ENCODE results near the gene ROR1. TPM values are rescaled to one million over a fixed set of nuclear protein-coding genes. Genes with fewer than 3 reads are reported as not detected.

ROR1 gene
- polyA plus RNA-seq, 1 of the 3 experiments (the other 2 are of a cell fraction), result 4.0 TPM

DNA sequence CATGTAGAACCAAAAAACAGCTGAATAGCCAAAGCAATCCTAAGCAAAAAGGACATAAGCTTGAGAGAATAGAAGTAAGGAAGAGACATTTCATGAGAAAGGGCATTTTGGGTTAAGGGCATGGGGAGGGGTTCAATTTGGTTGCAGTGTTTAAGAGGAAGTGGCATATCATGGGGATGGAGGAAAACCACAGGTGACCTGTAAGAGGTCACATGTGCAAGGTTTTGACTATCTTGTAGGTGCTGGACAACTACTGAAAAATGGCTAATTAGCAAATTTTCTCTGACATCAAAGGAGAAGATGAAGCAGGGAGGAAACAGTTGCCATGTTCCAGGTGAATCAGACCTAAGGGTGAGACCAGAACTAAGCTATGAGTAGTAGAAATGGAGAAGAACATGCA lies 31.3 kb upstream of the ROR1 start (continued):
- TF ChIP-seq, protein P1, sequence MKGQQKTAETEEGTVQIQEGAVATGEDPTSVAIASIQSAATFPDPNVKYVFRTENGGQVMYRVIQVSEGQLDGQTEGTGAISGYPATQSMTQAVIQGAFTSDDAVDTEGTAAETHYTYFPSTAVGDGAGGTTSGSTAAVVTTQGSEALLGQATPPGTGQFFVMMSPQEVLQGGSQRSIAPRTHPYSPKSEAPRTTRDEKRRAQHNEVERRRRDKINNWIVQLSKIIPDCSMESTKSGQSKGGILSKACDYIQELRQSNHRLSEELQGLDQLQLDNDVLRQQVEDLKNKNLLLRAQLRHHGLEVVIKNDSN (IDR thresholded peaks at IDR 0.05; ENCODE audit: borderline replicate concordance, low read depth), result no peak
- TF ChIP-seq FOXJ3 (CRISPR knock-in tag; IDR thresholded peaks at IDR 0.05) (no peak), ELF1 (IDR thresholded peaks at IDR 0.05) (no peak), RAD21 (IDR thresholded peaks at IDR 0.05; ENCODE audit: low read length) (no peak), POLR2AphosphoS5 (IDR thresholded peaks at IDR 0.05; ENCODE audit: low read depth, low read length) (no peak), FOXM1 (IDR thresholded peaks at IDR 0.05; ENCODE audit: low read depth) (no peak), TEAD4 (IDR thresholded peaks at IDR 0.05; ENCODE audit: borderline replicate concordance, insufficient read depth) (no peak)
- TF ChIP-seq, protein P2, sequence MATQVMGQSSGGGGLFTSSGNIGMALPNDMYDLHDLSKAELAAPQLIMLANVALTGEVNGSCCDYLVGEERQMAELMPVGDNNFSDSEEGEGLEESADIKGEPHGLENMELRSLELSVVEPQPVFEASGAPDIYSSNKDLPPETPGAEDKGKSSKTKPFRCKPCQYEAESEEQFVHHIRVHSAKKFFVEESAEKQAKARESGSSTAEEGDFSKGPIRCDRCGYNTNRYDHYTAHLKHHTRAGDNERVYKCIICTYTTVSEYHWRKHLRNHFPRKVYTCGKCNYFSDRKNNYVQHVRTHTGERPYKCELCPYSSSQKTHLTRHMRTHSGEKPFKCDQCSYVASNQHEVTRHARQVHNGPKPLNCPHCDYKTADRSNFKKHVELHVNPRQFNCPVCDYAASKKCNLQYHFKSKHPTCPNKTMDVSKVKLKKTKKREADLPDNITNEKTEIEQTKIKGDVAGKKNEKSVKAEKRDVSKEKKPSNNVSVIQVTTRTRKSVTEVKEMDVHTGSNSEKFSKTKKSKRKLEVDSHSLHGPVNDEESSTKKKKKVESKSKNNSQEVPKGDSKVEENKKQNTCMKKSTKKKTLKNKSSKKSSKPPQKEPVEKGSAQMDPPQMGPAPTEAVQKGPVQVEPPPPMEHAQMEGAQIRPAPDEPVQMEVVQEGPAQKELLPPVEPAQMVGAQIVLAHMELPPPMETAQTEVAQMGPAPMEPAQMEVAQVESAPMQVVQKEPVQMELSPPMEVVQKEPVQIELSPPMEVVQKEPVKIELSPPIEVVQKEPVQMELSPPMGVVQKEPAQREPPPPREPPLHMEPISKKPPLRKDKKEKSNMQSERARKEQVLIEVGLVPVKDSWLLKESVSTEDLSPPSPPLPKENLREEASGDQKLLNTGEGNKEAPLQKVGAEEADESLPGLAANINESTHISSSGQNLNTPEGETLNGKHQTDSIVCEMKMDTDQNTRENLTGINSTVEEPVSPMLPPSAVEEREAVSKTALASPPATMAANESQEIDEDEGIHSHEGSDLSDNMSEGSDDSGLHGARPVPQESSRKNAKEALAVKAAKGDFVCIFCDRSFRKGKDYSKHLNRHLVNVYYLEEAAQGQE (IDR thresholded peaks at IDR 0.05; ENCODE audit: low read depth, low read length), result no peak

DNA sequence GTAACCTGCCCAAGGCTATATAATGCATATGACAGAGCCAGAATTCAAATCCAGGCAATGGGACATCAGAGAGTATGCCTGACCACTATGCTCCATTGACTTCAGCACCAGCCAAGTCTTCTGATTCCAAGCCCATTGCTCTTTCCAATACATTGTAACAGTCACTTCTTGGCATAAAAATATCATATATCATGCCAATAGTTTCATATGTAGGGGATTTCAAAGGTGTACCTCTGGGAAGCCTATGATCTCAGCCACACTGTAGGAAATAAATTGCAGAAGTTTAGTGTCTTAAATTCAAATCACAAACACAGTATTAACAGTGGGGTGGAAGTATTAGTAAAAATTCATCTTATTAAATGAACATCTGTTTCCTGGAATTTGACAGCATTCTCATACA lies 30.0 kb upstream of the ROR1 start:
- no peak overlapping the region for H3K27ac ChIP-seq (ENCODE audit: low read depth in 2 of 2, low read length in 1 of 2)
- CTCF ChIA-PET, result no interaction called here
- H4K20me1 ChIP-seq (ENCODE audit: insufficient read depth), result no peaks in the 10 kb centered on the region
- POLR2A ChIA-PET, result no interaction called here
- no peak overlapping the region for H3K9ac ChIP-seq
- H3K9me3 ChIP-seq, result no peaks in the 10 kb centered on the region
- no peaks in the 10 kb centered on the region for H3K36me3 ChIP-seq (replicated peaks in 1 of 2; ENCODE audit: control insufficient read depth in 1 of 2, insufficient read depth in 2 of 2, low read length in 1 of 2)
- peaks cover 6% of the 10 kb centered on the region for H3F3A ChIP-seq (replicated peaks; ENCODE audit: insufficient read depth)
- no peak overlapping the region for H3K4me3 ChIP-seq (ENCODE audit: low read depth in 2 of 2, low read length in 1 of 2)
- TF ChIP-seq GABPA (IDR thresholded peaks at IDR 0.05; ENCODE audit: low read depth), result no peak
- no peak for TF ChIP-seq EZH2phosphoT487 (IDR thresholded peaks at IDR 0.05; ENCODE audit: borderline replicate concordance, low read depth)
- TF ChIP-seq, protein P3, sequence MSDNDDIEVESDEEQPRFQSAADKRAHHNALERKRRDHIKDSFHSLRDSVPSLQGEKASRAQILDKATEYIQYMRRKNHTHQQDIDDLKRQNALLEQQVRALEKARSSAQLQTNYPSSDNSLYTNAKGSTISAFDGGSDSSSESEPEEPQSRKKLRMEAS (IDR thresholded peaks at IDR 0.05; ENCODE audit: low read depth), result no peak
- TF ChIP-seq, protein P4, sequence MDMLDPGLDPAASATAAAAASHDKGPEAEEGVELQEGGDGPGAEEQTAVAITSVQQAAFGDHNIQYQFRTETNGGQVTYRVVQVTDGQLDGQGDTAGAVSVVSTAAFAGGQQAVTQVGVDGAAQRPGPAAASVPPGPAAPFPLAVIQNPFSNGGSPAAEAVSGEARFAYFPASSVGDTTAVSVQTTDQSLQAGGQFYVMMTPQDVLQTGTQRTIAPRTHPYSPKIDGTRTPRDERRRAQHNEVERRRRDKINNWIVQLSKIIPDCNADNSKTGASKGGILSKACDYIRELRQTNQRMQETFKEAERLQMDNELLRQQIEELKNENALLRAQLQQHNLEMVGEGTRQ (IDR thresholded peaks at IDR 0.05; ENCODE audit: borderline replicate concordance, low read depth, low read length), result no peak
- no peak for TF ChIP-seq EP300 (IDR thresholded peaks at IDR 0.05; ENCODE audit: borderline replicate concordance in 1 of 2, low read depth in 1 of 2, low read length in 1 of 2)
- no peak for TF ChIP-seq ELF1 (IDR thresholded peaks at IDR 0.05)
- TF ChIP-seq TAF1 (IDR thresholded peaks at IDR 0.05; ENCODE audit: borderline replicate concordance, low read depth, low read length), result no peak
- no peak for TF ChIP-seq NFIC (IDR thresholded peaks at IDR 0.05; ENCODE audit: borderline replicate concordance)
- TF ChIP-seq RFX5 (IDR thresholded peaks at IDR 0.05; ENCODE audit: low read length), result no peak
- TF ChIP-seq, protein P5, sequence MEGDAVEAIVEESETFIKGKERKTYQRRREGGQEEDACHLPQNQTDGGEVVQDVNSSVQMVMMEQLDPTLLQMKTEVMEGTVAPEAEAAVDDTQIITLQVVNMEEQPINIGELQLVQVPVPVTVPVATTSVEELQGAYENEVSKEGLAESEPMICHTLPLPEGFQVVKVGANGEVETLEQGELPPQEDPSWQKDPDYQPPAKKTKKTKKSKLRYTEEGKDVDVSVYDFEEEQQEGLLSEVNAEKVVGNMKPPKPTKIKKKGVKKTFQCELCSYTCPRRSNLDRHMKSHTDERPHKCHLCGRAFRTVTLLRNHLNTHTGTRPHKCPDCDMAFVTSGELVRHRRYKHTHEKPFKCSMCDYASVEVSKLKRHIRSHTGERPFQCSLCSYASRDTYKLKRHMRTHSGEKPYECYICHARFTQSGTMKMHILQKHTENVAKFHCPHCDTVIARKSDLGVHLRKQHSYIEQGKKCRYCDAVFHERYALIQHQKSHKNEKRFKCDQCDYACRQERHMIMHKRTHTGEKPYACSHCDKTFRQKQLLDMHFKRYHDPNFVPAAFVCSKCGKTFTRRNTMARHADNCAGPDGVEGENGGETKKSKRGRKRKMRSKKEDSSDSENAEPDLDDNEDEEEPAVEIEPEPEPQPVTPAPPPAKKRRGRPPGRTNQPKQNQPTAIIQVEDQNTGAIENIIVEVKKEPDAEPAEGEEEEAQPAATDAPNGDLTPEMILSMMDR (IDR thresholded peaks at IDR 0.05), result no peak
- no peak for TF ChIP-seq RAD21 (IDR thresholded peaks at IDR 0.05; ENCODE audit: low read length)
- TF ChIP-seq TCF12 (IDR thresholded peaks at IDR 0.05), result no peak
- TF ChIP-seq POLR2AphosphoS5 (IDR thresholded peaks at IDR 0.05; ENCODE audit: low read depth, low read length), result no peak
- TF ChIP-seq, protein P6, sequence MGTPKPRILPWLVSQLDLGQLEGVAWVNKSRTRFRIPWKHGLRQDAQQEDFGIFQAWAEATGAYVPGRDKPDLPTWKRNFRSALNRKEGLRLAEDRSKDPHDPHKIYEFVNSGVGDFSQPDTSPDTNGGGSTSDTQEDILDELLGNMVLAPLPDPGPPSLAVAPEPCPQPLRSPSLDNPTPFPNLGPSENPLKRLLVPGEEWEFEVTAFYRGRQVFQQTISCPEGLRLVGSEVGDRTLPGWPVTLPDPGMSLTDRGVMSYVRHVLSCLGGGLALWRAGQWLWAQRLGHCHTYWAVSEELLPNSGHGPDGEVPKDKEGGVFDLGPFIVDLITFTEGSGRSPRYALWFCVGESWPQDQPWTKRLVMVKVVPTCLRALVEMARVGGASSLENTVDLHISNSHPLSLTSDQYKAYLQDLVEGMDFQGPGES (IDR thresholded peaks at IDR 0.05; ENCODE audit: low read depth, low read length), result no peak
- no peak for TF ChIP-seq SMC3 (IDR thresholded peaks at IDR 0.05; ENCODE audit: low read depth, low read length)
- TF ChIP-seq, protein P7, sequence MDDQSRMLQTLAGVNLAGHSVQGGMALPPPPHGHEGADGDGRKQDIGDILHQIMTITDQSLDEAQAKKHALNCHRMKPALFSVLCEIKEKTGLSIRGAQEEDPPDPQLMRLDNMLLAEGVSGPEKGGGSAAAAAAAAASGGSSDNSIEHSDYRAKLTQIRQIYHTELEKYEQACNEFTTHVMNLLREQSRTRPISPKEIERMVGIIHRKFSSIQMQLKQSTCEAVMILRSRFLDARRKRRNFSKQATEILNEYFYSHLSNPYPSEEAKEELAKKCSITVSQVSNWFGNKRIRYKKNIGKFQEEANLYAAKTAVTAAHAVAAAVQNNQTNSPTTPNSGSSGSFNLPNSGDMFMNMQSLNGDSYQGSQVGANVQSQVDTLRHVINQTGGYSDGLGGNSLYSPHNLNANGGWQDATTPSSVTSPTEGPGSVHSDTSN (IDR thresholded peaks at IDR 0.05), result no peak
- DNase-seq, result no peak
- no peak overlapping the region for H2AFZ ChIP-seq (ENCODE audit: low read depth)
- H3K79me2 ChIP-seq (ENCODE audit: insufficient read depth), result no peaks in the 10 kb centered on the region
- no peak overlapping the region for H3K4me2 ChIP-seq
- no peaks in the 10 kb centered on the region for H3K27me3 ChIP-seq (ENCODE audit: insufficient read depth)
- H3K4me1 ChIP-seq (ENCODE audit: control insufficient read depth in 1 of 2, insufficient read depth in 2 of 2, low read depth in 1 of 2, low read length in 1 of 2), result peaks cover 0 to 7% of the 10 kb centered on the region in 2 experiments; a peak in 1 of 4 replicates
- H3K9me2 ChIP-seq, result no peaks in the 10 kb centered on the region
